K562 (cell line): ENCODE data around the gene FHDC1. TPM values are rescaled to one million over a fixed set of nuclear protein-coding genes. Genes with fewer than 3 reads are reported as not detected.

Experiments used
- ATAC-seq: fragments of 200-7000 bp; cut with Tn5 transposase; 3 replicates; pipeline ENCODE4 v1.9.1; 2020; ENCODE audit warnings: moderate library complexity
- BruUV-seq: library from RNA; stranded (reverse); fragments of 400-500 nt; replicated peaks from 2 replicates; lab custom pipeline; 2021; lab: Mats Ljungman, UMichigan
- CTCF ChIA-PET: fragments of 300-600 bp; formaldehyde crosslinking; extraction: SDS; loops from one replicate; lab custom pipeline; 2021; ENCODE audit warnings: low intra/inter-chr PET ratio; lab: Yijun Ruan, JAX
- POLR2A ChIA-PET: fragments of 300-600, 350-650 bp; sonication (Branson Sonifier 250); formaldehyde crosslinking; extraction: SDS; loops from one replicate; lab custom pipeline; 2021; ENCODE audit warnings: antibody characterized with exemption, inconsistent platforms; lab: Yijun Ruan, JAX
- DNase-seq, 4 experiments: peaks; one replicate each; pipeline versions ENCODE4 v3.0.0 to v3.0.0-alpha.2; 2011 to 2018; ENCODE audit warnings: low spot score in 3 of 4, mixed read lengths in 3 of 4; ENCODE audit errors: extremely low read depth in 1 of 4
- FAIRE-seq: peaks from 2 replicates; lab custom pipeline; 2011; peaks lifted over from hg19 to GRCh38; lab: Jason Lieb, UNC
- H2AFZ ChIP-seq: 2 replicates; pipeline ENCODE4 v1.6.0; 2011; ENCODE audit warnings: low read depth, low read length, control low read depth, inconsistent platforms
- H3K27ac ChIP-seq: fragments of 200-600 bp; 3 replicates; pipeline ENCODE4 v1.8.0; 2011; ENCODE audit warnings: low read depth, mild to moderate bottlenecking, control low read depth, inconsistent platforms, low read length, moderate library complexity, mixed read lengths; ENCODE audit errors: extremely low read depth
- H3K27me3 ChIP-seq, 2 experiments: fragments of 300-600 bp in 1 of 2; 2 replicates in 1 of 2; 3 replicates in 1 of 2; pipeline versions ENCODE4 v1.6.0 to v1.8.0; 2011; ENCODE audit warnings: inconsistent platforms in 2 of 2, low read length in 2 of 2, mild to moderate bottlenecking in 1 of 2, mixed read lengths in 1 of 2, moderate library complexity in 1 of 2; ENCODE audit not compliant: control insufficient read depth in 2 of 2, insufficient read depth in 2 of 2
- H3K36me3 ChIP-seq: fragments of 300-600 bp; 3 replicates; pipeline ENCODE4 v1.8.0; 2011; ENCODE audit warnings: mild to moderate bottlenecking, low read length, inconsistent platforms; ENCODE audit not compliant: control insufficient read depth, insufficient read depth
- H3K4me1 ChIP-seq, 2 experiments: fragments of 200-600 bp in 1 of 2; replicated peaks in 1 of 2; 2 replicates in 1 of 2; 3 replicates in 1 of 2; pipeline versions ENCODE4 v1.5.1 to v1.8.0; 2011; ENCODE audit warnings: inconsistent platforms in 2 of 2, low read length in 2 of 2, mild to moderate bottlenecking in 1 of 2, mixed read lengths in 1 of 2, moderate library complexity in 1 of 2; ENCODE audit not compliant: control insufficient read depth in 2 of 2, insufficient read depth in 2 of 2
- H3K4me2 ChIP-seq: 2 replicates; pipeline ENCODE4 v1.6.1; 2011; ENCODE audit warnings: low read length, control low read depth, inconsistent platforms, mixed read lengths; ENCODE audit not compliant: insufficient read depth
- H3K4me3 ChIP-seq: fragments of 200-600 bp; sonication (generic), shearing (Covaris generic); 2 replicates; pipeline ENCODE4 v1.5.1; 2016; ENCODE audit warnings: control low read depth, inconsistent platforms
- H3K79me2 ChIP-seq: fragments of 200-600 bp; 3 replicates; pipeline ENCODE4 v1.8.0; 2011; ENCODE audit warnings: low read length, inconsistent platforms; ENCODE audit not compliant: control insufficient read depth, insufficient read depth
- H3K9ac ChIP-seq, 2 experiments: 2 replicates each; pipeline versions ENCODE4 v1.6.0 to v1.6.1; 2011; ENCODE audit warnings: low read depth in 2 of 2, low read length in 2 of 2, control low read depth in 1 of 2, inconsistent platforms in 1 of 2, mild to moderate bottlenecking in 1 of 2, mixed read lengths in 1 of 2; ENCODE audit not compliant: insufficient read depth in 1 of 2
- H3K9me1 ChIP-seq: one replicate; pipeline ENCODE4 v1.6.0; 2011; ENCODE audit warnings: inconsistent platforms, mild to moderate bottlenecking, low read length, moderate library complexity; ENCODE audit not compliant: control insufficient read depth, insufficient read depth
- H3K9me3 ChIP-seq: replicated peaks from 2 replicates; pipeline ENCODE4 v1.5.1; 2011; ENCODE audit warnings: low read depth, low read length, inconsistent platforms; ENCODE audit not compliant: control insufficient read depth, insufficient read depth
- H4K20me1 ChIP-seq: replicated peaks from 2 replicates; pipeline ENCODE4 v1.6.1; 2011; ENCODE audit warnings: low read length, inconsistent platforms, mixed read lengths; ENCODE audit not compliant: control insufficient read depth, insufficient read depth
- BRF2 ChIP-seq: IDR thresholded peaks from 3 replicates; pipeline ENCODE4 v1.6.1; 2011; ENCODE audit warnings: borderline replicate concordance, mild to moderate bottlenecking; ENCODE audit not compliant: insufficient read length, insufficient read depth
- CBFA2T2 ChIP-seq: fragments of 450-650 bp; conservative IDR thresholded peaks from 2 replicates; pipeline ENCODE4 v1.6.1; 2017; ENCODE audit warnings: mild to moderate bottlenecking
- CCAR2 ChIP-seq: fragments of 200-400 bp; formaldehyde crosslinking; IDR thresholded peaks from 2 replicates; pipeline ENCODE4 v1.6.1; 2017; ENCODE audit warnings: mild to moderate bottlenecking, low read depth, low read length
- CGGBP1 ChIP-seq: fragments of 250-450 bp; sonication (Bioruptor Pico); IDR thresholded peaks from 2 replicates; pipeline ENCODE4 v1.9.0; 2021; ENCODE audit warnings: mild to moderate bottlenecking
- GABPB1 ChIP-seq: sonication (generic); formaldehyde crosslinking; IDR thresholded peaks from 2 replicates; pipeline ENCODE4 v1.8.0; 2022; ENCODE audit warnings: mild to moderate bottlenecking, missing genetic modification reagents
- MCM2 ChIP-seq: fragments of 450-650 bp; IDR thresholded peaks from 2 replicates; pipeline ENCODE4 v1.6.1; 2017; ENCODE audit warnings: low read depth, mild to moderate bottlenecking
- MECOM ChIP-seq: fragments of 250-450 bp; sonication (Bioruptor Pico); IDR thresholded peaks from 2 replicates; pipeline ENCODE4 v1.8.0; 2022; ENCODE audit warnings: inconsistent platforms
- RBM34 ChIP-seq: fragments of 200-400 bp; formaldehyde crosslinking; IDR thresholded peaks from 2 replicates; pipeline ENCODE4 v1.6.1; 2018; ENCODE audit warnings: low read length, borderline replicate concordance; ENCODE audit not compliant: insufficient read depth
- SIRT6 ChIP-seq: IDR thresholded peaks from one replicate; pipeline ENCODE4 v1.6.1; 2012; ENCODE audit warnings: low read depth, mild to moderate bottlenecking, control low read depth, inconsistent platforms, low read length, moderate library complexity
- SP1 ChIP-seq: sonication (generic); formaldehyde crosslinking; IDR thresholded peaks from 2 replicates; pipeline ENCODE4 v1.8.1; 2022; ENCODE audit warnings: mild to moderate bottlenecking, missing genetic modification reagents
- SREBF2 ChIP-seq: sonication (generic); formaldehyde crosslinking; IDR thresholded peaks from 2 replicates; pipeline ENCODE4 v1.4.0; 2020; ENCODE audit warnings: mild to moderate bottlenecking, missing genetic modification reagents
- TARDBP ChIP-seq: fragments of 450-650 bp; IDR thresholded peaks from 2 replicates; pipeline ENCODE4 v1.6.1; 2016
- TFAM ChIP-seq: fragments of 250-450 bp; sonication (Bioruptor Pico); conservative IDR thresholded peaks from 2 replicates; pipeline ENCODE4 v1.5.0; 2021; ENCODE audit warnings: mild to moderate bottlenecking, moderate library complexity
- ZNF23 ChIP-seq: fragments of 250-450 bp; sonication (Bioruptor Pico); IDR thresholded peaks from 2 replicates; pipeline ENCODE4 v1.4.0; 2020; ENCODE audit warnings: mild to moderate bottlenecking
- WGBS: fragments of 100-300 bp; shearing (Covaris generic); methylation state at CpG from one replicate; pipeline ENCODE4 v1.1.6; 2016; ENCODE audit warnings: low coverage, mixed read lengths; ENCODE audit not compliant: insufficient coverage; ENCODE audit errors: missing lambda C conversion rate; 5-methylcytosine and 5-hydroxymethylcytosine counted together
- in situ Hi-C: fragments of 300-500 bp; cut with MboI; formaldehyde crosslinking; loops from 4 replicates; pipeline ENCODE4 v1.15.0; 2018; ENCODE audit warnings: inconsistent platforms, mixed read lengths
- intact Hi-C: fragments of 100-400 bp; cut with micrococcal nuclease; formaldehyde crosslinking; loops from 2 replicates; pipeline ENCODE4 v1.14.2; 2022
- polyA plus RNA-seq, 8 experiments: library from polyadenylated mRNA; depleted of rRNA in 4 of 8; stranded (reverse) in 5 of 8; unstranded in 3 of 8; fragments of >200 nt; fragmentation: Nextera tagmentation in 2 of 8; fragmentation: Illumina TruSeq in 1 of 8; extraction: Ambion mirVana in 2 of 8; extraction: Trizol in 1 of 8; gene quantifications; 2 replicates each; pipeline versions ENCODE4 v1.2.1 to v1.2.3, GENCODE V29; 2011 to 2014; ENCODE audit warnings: inconsistent platforms in 1 of 8, missing spikeins in 1 of 8
- total RNA-seq, 7 experiments: library from RNA; depleted of rRNA in 6 of 7; stranded (reverse); fragments of >200 nt in 6 of 7; fragmentation: Illumina TruSeq in 2 of 7; extraction: Trizol in 2 of 7; gene quantifications; 2 replicates each; pipeline versions ENCODE4 v1.2.1 to v1.2.3, GENCODE V29; 2011 to 2021; ENCODE audit warnings: low replicate concordance in 1 of 7
- TF ChIP-seq, protein P1 (sequence below): sonication (generic); formaldehyde crosslinking; IDR thresholded peaks from 2 replicates; pipeline ENCODE4 v1.8.1; 2023; ENCODE audit warnings: mild to moderate bottlenecking, missing genetic modification reagents
- TF ChIP-seq, protein P2 (sequence below): IDR thresholded peaks from 2 replicates; pipeline ENCODE4 v1.6.1; 2011; ENCODE audit warnings: borderline replicate concordance, low read depth, mild to moderate bottlenecking, moderate library complexity, low read length; ENCODE audit not compliant: insufficient read depth, poor library complexity, severe bottlenecking
- TF ChIP-seq, protein P3 (sequence below): fragments of 450-650 bp; IDR thresholded peaks from 2 replicates; pipeline ENCODE4 v1.6.1; 2016; ENCODE audit warnings: missing biosample characterization, missing genetic modification characterization

The FHDC1 gene
- total and polyA plus RNA-seq, 9 of the 15 experiments (the other 6 are each of a cell fraction or from before 2014, with no cell fraction given): 0.01 to 0.43 (median 0.07) TPM

GRCh38 chr4:152926959-152927358 is 9.2 kb upstream of the FHDC1 start:
- Histone ChIP-seq H3K4me2 (no peak overlapping the region), H3K9me1 (no peaks in the 10 kb centered on the region), H3K27ac (no peak overlapping the region), H3K4me3 (no peak overlapping the region), H3K9me3 (no peaks in the 10 kb centered on the region), H3K79me2 (no peaks in the 10 kb centered on the region), H2AFZ (no peak overlapping the region), H3K36me3 (no peaks in the 10 kb centered on the region), H3K4me1 (no peaks in the 10 kb centered on the region; a peak in 1 of 5 replicates), H3K9ac (no peak overlapping the region), H3K27me3 (peaks cover 0 to 2% of the 10 kb centered on the region in 2 experiments; a peak in 3 of 5 replicates), H4K20me1 (no peaks in the 10 kb centered on the region)
- ATAC-seq (no peak), FAIRE-seq (no peak), DNase-seq (no peak)
- in situ Hi-C loops: no loop called here
- POLR2A ChIA-PET: no interaction called here
- BruUV-seq: no TSS peak
- 1% methylated on average over 4 of the region's 4 CpGs for WGBS
- intact Hi-C loops: no loop called here
- CTCF ChIA-PET: no interaction called here
- no peak for TF ChIP-seq CBFA2T2
- TF ChIP-seq CGGBP1 (CRISPR knock-in tag): no peak
- TF ChIP-seq, protein P1, sequence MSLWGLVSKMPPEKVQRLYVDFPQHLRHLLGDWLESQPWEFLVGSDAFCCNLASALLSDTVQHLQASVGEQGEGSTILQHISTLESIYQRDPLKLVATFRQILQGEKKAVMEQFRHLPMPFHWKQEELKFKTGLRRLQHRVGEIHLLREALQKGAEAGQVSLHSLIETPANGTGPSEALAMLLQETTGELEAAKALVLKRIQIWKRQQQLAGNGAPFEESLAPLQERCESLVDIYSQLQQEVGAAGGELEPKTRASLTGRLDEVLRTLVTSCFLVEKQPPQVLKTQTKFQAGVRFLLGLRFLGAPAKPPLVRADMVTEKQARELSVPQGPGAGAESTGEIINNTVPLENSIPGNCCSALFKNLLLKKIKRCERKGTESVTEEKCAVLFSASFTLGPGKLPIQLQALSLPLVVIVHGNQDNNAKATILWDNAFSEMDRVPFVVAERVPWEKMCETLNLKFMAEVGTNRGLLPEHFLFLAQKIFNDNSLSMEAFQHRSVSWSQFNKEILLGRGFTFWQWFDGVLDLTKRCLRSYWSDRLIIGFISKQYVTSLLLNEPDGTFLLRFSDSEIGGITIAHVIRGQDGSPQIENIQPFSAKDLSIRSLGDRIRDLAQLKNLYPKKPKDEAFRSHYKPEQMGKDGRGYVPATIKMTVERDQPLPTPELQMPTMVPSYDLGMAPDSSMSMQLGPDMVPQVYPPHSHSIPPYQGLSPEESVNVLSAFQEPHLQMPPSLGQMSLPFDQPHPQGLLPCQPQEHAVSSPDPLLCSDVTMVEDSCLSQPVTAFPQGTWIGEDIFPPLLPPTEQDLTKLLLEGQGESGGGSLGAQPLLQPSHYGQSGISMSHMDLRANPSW: no peak
- TF ChIP-seq ZNF23 (CRISPR knock-in tag): no peak
- no peak for TF ChIP-seq MCM2
- TF ChIP-seq SP1: no peak
- no peak for TF ChIP-seq CCAR2
- TF ChIP-seq GABPB1: no peak
- TF ChIP-seq, protein P2, sequence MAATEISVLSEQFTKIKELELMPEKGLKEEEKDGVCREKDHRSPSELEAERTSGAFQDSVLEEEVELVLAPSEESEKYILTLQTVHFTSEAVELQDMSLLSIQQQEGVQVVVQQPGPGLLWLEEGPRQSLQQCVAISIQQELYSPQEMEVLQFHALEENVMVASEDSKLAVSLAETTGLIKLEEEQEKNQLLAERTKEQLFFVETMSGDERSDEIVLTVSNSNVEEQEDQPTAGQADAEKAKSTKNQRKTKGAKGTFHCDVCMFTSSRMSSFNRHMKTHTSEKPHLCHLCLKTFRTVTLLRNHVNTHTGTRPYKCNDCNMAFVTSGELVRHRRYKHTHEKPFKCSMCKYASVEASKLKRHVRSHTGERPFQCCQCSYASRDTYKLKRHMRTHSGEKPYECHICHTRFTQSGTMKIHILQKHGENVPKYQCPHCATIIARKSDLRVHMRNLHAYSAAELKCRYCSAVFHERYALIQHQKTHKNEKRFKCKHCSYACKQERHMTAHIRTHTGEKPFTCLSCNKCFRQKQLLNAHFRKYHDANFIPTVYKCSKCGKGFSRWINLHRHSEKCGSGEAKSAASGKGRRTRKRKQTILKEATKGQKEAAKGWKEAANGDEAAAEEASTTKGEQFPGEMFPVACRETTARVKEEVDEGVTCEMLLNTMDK: no peak
- TF ChIP-seq TFAM (CRISPR knock-in tag): no peak
- TF ChIP-seq SIRT6: no peak
- no peak for TF ChIP-seq RBM34
- no peak for TF ChIP-seq SREBF2 (CRISPR knock-in tag)
- no peak for TF ChIP-seq MECOM (CRISPR knock-in tag)
- TF ChIP-seq, protein P3, sequence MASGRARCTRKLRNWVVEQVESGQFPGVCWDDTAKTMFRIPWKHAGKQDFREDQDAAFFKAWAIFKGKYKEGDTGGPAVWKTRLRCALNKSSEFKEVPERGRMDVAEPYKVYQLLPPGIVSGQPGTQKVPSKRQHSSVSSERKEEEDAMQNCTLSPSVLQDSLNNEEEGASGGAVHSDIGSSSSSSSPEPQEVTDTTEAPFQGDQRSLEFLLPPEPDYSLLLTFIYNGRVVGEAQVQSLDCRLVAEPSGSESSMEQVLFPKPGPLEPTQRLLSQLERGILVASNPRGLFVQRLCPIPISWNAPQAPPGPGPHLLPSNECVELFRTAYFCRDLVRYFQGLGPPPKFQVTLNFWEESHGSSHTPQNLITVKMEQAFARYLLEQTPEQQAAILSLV: no peak
- TF ChIP-seq BRF2: no peak
- TF ChIP-seq TARDBP: no peak
